NCI-H748 (cell line): ENCODE data around the gene ZNF224.

Experiments
- DNase-seq: peaks from one replicate; lab custom pipeline; 2025; ENCODE audit not compliant: unreplicated experiment; lab: John Stamatoyannopoulos, UW

Gene ZNF224

GRCh38 chr19:44093931-44094765 lies at the start of gene ZNF224:
Gene ZNF224 (plus strand): TSS chr19:44094361. CDS start chr19:44097874, 3,513 bp downstream.
- peak; percentile 97 for DNase-seq

GRCh38 chr19:44050740-44051649 lies 43.2 kb upstream of the ZNF224 start:
- DNase-seq = peak; percentile 93

GRCh38 chr19:44051650-44052402 lies 42.3 kb upstream of the ZNF224 start, which contains the start of gene ZNF223:
Gene ZNF223 (plus strand): TSS chr19:44052036. CDS start chr19:44055177, 3,141 bp downstream.
- peak; percentile 100 for DNase-seq

- DNase-seq = peak; percentile 18
Measured at GRCh38 chr19:44055870-44056269, 38.3 kb upstream of the ZNF224 start.

GRCh38 chr19:44059229-44059628 lies 34.9 kb upstream of the ZNF224 start:
- no peak for DNase-seq

- DNase-seq = no peak
Measured at GRCh38 chr19:44061038-44061437, 33.1 kb upstream of the ZNF224 start.

- no peak for DNase-seq
Measured at GRCh38 chr19:44066305-44066704, 27.9 kb upstream of the ZNF224 start.

- no peak for DNase-seq
Measured at GRCh38 chr19:44069415-44069814, 24.7 kb upstream of the ZNF224 start.

GRCh38 chr19:44071824-44072542 lies 22.2 kb upstream of the ZNF224 start, which contains the start of gene ZNF284:
Gene ZNF284 (plus strand): TSS chr19:44072159. CDS start chr19:44076390, 4,231 bp downstream.
- peak; percentile 96 for DNase-seq

GRCh38 chr19:44072543-44073401 lies 21.4 kb upstream of the ZNF224 start:
- peak; percentile 47 for DNase-seq

GRCh38 chr19:44076325-44076724 lies 17.8 kb upstream of the ZNF224 start:
- DNase-seq = no peak

GRCh38 chr19:44092108-44092507 lies 2.1 kb upstream of the ZNF224 start:
- DNase-seq = no peak

GRCh38 chr19:44107751-44108150 lies 13.6 kb downstream of the ZNF224 start:
- no peak for DNase-seq

GRCh38 chr19:44109458-44109857 lies 15.3 kb downstream of the ZNF224 start:
- DNase-seq = no peak

- peak; percentile 99 for DNase-seq
Measured at GRCh38 chr19:44111910-44112463, 17.8 kb downstream of the ZNF224 start.

GRCh38 chr19:44112802-44113137 lies 18.6 kb downstream of the ZNF224 start:
- no peak for DNase-seq

GRCh38 chr19:44113138-44113783 lies 19.1 kb downstream of the ZNF224 start, which contains the start of gene ZNF225:
Gene ZNF225 (plus strand): TSS chr19:44113399. CDS start chr19:44115828, 2,429 bp downstream.
- peak; percentile 100 for DNase-seq

- peak; percentile 25 for DNase-seq
Measured at GRCh38 chr19:44113784-44114390, 19.7 kb downstream of the ZNF224 start.
